ENCODE results near the gene TANC1.

DNA sequence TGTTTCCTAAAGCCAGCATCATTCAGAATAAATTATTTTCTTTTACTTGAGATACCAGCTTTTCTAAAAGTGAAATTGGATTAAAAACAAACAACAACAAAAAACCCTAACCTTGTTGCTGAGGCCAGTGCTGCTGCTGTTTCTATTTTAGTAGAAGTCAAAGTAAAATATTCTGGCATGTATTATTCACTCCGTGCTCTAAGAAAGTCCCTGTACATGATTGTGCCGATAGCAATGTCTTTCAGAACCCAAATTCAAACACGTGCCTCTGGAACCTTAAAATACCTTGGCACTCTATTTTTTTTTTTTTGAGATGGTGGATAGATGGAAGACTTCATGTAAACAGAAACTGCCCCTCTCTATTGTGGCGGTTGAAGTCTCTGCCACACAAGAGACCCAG is 43.7 kb downstream of the TANC1 start:
- TF ChIP-seq, protein P1, sequence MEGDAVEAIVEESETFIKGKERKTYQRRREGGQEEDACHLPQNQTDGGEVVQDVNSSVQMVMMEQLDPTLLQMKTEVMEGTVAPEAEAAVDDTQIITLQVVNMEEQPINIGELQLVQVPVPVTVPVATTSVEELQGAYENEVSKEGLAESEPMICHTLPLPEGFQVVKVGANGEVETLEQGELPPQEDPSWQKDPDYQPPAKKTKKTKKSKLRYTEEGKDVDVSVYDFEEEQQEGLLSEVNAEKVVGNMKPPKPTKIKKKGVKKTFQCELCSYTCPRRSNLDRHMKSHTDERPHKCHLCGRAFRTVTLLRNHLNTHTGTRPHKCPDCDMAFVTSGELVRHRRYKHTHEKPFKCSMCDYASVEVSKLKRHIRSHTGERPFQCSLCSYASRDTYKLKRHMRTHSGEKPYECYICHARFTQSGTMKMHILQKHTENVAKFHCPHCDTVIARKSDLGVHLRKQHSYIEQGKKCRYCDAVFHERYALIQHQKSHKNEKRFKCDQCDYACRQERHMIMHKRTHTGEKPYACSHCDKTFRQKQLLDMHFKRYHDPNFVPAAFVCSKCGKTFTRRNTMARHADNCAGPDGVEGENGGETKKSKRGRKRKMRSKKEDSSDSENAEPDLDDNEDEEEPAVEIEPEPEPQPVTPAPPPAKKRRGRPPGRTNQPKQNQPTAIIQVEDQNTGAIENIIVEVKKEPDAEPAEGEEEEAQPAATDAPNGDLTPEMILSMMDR (IDR thresholded peaks at IDR 0.05): no peak
- TF ChIP-seq POLR2A (IDR thresholded peaks at IDR 0.05): no peak
